GM12891 (cell line): ENCODE results near the gene SPCS3.
"Not testable (repeated sequence)": the region's sequence is repeated elsewhere in the genome, so short reads cannot be mapped to it uniquely, and the experiment has no call there.

Experiments
- DNase-seq: peaks from one replicate; pipeline ENCODE4 v3.0.0; 2011; ENCODE audit warnings: low spot score; ENCODE audit not compliant: insufficient read length
- FAIRE-seq: peaks from 2 replicates; lab custom pipeline; 2011; peaks lifted over from hg19 to GRCh38; lab: Jason Lieb, UNC
- PAX5 ChIP-seq: IDR thresholded peaks from 2 replicates; pipeline ENCODE4 v1.6.1; 2011; ENCODE audit warnings: low read length, moderate library complexity, mild to moderate bottlenecking; ENCODE audit not compliant: insufficient read depth, severe bottlenecking
- POLR2A ChIP-seq: IDR thresholded peaks from 2 replicates; pipeline ENCODE4 v1.6.1; 2011; ENCODE audit warnings: low read depth, low read length, control low read depth
- POLR2AphosphoS5 ChIP-seq: IDR thresholded peaks from 2 replicates; pipeline ENCODE4 v1.6.1; 2011; ENCODE audit warnings: low read depth, low read length, control low read depth
- POU2F2 ChIP-seq: IDR thresholded peaks from 2 replicates; pipeline ENCODE4 v1.6.1; 2011; ENCODE audit warnings: low read depth, mild to moderate bottlenecking, control low read depth, low read length, moderate library complexity
- SPI1 ChIP-seq: IDR thresholded peaks from 2 replicates; pipeline ENCODE4 v1.6.1; 2011; ENCODE audit warnings: low read depth, low read length, control low read depth
- TAF1 ChIP-seq: IDR thresholded peaks from 2 replicates; pipeline ENCODE4 v1.6.1; 2011; ENCODE audit warnings: low read depth, low read length, control low read depth

Gene SPCS3

DNA sequence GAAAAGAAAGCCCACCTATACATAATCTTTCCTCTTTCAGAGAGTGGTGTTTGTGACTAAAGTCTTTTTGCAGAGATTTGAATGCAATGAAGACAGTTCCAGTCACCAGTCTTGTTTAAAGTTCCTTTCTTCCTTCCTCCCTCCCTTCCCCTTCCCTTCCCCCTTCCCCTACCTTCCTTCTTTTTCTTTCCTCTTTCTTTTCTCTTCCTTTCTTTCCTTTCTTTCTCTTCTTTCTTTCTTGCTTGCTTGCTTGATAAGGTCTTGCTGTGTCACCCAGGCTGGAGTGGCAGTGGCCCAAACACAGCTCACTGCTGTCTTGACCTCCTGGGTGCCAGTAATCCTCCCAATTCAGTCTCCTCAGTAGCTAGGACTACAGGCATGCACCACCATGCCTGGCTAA, 31.7 kb upstream of the SPCS3 start:
- FAIRE-seq (no peak), DNase-seq (no peak)
- TF ChIP-seq POLR2AphosphoS5 (no peak), SPI1 (no peak), POLR2A (no peak)

DNA sequence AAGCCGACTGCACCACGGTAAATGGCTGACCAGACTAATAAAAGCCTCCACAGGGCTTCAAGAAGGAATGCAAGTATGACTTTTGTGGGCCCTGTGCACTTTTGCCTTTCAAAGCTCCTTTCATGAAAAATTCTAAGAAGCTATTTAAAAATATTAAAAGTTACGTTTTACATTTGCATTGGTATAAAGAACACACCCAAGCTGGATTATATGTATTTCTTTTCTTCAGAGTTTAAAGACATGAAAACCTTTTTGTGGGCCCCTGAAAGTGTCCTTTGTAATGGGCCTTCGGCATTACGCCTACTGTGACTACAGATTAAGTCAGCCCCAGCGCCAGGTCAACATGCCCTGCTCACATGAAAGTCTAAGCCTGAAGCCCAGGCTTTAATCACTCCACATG, 30.2 kb upstream of the SPCS3 start:
- TF ChIP-seq TAF1 (no peak), POU2F2 (no peak), POLR2AphosphoS5 (no peak), SPI1 (no peak), POLR2A (no peak), PAX5 (no peak)
- no peak for DNase-seq
- no peak for FAIRE-seq

DNA sequence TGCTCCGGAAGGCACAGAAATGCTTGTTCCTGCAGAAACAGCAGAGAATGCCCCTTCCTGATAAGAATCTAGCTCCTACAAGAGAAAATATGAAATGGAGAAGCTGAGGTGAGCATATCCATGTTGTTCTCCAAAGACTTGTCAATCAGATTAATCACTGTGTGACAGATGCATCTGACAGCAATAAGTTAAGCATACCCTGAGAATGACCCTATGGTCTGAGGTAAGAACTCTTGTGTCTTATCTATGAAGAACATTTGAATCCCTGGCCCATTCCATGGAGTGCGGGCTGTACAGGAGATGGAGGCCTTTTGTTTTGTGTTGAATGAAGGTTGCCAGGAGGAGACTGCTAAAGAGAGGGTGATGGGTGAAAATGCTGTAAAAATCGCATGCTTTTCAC, 29.2 kb upstream of the SPCS3 start:
- FAIRE-seq (no peak), DNase-seq (no peak)
- TF ChIP-seq POU2F2 (no peak), POLR2A (no peak), POLR2AphosphoS5 (no peak), SPI1 (no peak), PAX5 (no peak), TAF1 (no peak)

DNA sequence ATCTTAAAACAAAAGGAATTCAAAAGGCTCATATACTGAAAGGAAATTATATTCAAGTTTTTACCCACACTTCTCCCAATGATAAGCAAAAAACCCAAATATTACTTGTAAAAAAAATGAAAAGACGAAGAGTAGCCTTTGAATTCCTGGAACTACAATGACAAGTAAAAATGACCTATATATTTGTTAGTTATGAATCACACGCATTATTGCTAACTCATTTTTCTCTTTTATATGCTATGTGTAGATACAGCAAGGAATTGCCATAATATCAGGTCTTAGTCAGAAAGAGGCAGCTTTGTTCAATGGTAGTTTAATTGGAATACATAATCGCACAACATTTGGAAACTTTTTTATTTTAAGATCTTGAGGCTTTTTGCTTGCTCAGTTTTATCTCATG, 28.0 kb upstream of the SPCS3 start:
- FAIRE-seq (no peak), DNase-seq (no peak)
- no peak for TF ChIP-seq TAF1
- no peak for TF ChIP-seq POU2F2
- TF ChIP-seq POLR2AphosphoS5, result no peak

DNA sequence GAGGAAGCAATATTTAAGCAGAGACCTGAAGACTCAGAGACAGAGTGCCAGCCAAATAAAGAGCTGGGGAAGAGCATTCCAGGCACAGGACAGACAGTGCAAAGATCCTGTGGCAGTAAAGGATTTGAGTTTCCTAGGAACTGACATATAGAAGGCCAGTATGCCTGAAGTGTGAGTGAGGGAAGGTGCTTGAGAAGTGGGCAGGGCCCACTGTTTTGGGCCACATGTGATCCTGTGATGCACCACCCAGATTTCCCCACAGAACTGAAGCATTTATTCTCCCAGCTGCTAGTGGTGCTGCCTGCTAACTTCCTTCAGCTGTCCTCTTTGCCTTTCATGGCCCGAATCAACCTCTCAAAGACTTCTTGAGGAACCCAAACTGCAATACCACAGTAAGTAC, 26.8 kb upstream of the SPCS3 start:
- DNase-seq (no peak), FAIRE-seq (no peak)
- TF ChIP-seq TAF1 (no peak), PAX5 (no peak)

DNA sequence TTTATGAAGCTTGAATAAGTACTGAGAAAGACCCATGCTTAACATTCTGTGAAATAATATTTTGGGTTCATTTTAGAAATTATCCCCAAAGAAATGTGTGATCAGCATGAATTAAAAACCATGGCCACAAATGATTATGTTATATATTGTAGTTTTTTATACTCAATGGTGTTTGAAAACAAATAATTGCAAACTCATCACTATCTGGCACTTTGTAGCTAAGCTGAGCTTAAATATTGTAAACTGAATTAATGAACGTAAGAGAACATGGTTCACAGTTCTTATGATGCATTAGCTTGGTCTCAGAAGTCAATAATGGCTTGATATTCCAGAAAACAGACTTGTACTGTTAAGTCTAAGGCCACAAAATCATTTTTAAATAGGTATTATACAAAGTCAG, 26.1 kb upstream of the SPCS3 start:
- FAIRE-seq (no peak), DNase-seq (no peak)

DNA sequence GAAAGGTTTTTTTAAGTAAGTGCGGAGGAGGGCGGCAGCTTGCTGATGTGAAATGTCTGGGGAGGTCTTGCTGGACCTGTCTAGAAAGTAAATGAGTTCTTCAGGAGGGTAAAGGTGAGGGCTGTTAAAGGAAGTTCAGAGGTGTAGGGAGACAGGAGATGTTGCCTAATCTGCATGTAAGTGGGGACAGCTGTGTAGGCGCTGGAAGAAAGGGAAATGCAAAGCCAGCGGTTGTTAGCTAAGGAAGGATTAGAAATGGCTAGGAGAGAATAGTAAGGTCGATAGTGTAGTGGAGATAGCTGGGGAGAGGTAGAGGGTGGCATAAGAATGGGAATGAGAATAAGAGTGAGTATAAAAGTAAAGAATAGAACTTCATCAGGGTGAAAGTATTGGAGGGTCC, 23.9 kb upstream of the SPCS3 start:
- FAIRE-seq, DNase-seq: not testable (repeated sequence)

More for the DNA sequence above, 26.1 kb upstream of the SPCS3 start:
- no peak for TF ChIP-seq SPI1
- TF ChIP-seq TAF1, result no peak
- TF ChIP-seq PAX5, result no peak
- no peak for TF ChIP-seq POLR2A
- TF ChIP-seq POLR2AphosphoS5, result no peak
- no peak for TF ChIP-seq POU2F2

DNA sequence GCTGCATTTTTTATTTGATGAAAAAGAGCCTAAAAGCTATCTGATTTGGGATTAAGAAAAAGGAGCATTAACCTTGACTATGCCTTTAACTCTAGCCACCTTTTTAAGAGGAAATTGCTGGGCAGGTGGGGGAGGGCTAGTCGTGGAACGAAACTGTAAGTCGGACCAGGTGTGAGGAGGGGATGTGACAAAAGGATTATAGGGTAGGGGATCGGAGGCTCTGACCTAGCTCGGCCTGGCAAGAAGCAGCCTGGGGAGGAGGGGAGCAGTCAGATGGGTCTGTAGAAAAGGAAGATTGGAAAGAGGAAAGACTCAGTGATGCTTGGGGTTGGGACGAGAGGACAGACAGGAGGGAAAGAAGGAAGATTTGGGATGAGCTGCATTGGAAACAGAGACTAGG, 21.1 kb upstream of the SPCS3 start:
- TF ChIP-seq POU2F2, result no peak
- TF ChIP-seq TAF1, result no peak
- DNase-seq (no peak), FAIRE-seq (no peak)

DNA sequence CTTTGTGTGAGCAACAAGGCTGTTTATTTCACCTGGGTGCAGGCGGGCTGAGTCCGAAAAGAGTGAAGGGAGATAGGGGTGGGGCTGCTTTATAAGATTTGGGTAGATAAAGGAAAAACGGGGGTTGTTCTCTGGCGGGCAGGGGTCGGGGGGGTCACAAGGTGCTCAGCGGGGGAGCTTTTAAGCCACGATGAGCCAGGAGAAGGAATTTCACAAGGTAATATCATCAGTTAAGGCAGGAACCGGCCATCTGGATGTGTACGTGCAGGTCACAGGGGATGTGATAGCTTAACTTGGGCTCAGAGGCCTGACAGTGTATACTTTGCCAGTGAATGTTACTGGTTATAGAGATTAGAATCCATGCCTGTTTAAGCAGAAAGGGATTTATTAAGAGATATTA, 19.7 kb upstream of the SPCS3 start:
- TF ChIP-seq POLR2A (no peak), TAF1 (no peak), POU2F2 (no peak), PAX5 (no peak), SPI1 (no peak)
- DNase-seq (no peak), FAIRE-seq (no peak)

DNA sequence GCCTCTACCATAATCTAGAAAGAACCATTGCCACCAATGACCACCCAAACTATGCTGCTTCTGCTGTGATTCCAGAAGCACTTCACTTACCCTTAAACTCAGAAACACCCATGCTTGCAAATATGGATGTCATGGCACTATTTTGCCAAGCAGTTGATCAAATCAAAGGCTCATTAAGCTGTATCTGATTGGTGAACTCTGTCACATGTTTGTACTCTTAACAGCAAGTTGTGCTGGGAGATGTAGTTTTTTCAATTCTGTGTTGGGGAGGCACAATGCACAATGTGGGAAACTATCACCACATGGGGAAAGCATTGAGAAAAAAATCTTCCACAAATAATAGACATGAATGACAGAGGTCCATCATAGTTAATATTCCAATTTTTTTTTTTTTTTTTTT, 19.2 kb upstream of the SPCS3 start:
- TF ChIP-seq POU2F2 (no peak), POLR2A (no peak), PAX5 (no peak), POLR2AphosphoS5 (no peak), SPI1 (no peak), TAF1 (no peak)
- no peak for FAIRE-seq
- DNase-seq, result no peak

DNA sequence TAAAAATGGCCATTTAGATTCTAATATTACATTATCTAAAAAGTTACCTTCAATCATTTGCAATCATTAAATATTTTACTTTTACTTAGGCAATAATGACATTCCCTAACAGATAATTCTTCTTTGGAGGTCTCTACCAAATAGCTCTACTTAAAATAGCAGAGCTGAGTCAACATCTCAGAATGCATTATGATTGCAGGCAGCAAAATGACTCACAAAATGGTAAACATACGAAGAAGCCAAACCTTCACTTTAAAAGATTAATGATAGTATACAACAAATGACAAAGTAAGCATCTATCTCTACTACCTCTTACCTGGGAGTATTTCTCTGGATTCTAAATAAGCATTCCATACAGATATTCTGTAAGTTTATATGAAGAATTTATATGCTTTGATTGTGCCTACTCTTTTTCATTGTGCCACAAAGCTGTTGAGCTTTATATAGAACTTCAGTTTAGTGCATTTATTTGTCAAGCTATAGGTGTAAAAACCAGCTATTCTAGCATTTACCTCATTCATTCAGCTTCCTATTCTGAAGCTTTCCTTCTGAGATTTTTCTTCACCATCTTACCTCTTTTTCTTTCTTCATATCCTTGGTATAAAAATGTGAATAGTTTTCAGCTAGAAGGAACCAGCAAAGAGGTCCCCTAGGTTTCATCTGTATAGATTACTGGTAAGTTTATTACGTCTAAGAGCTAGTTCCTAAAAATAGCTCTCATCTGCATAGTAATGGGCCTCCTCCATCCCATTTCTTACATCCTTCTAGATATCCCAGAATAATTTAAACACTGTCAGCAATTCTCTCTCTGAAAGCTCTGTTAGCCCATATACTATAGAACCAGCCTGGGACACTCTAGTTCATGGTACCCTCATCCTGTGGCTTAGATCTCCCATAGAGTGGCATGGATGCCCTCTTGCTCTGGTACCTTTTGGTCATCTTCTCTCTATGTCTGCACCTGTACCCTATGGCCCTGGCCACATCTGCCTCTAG, 17.2 kb upstream of the SPCS3 start:
- TF ChIP-seq PAX5, result no peak
- TF ChIP-seq POU2F2, result no peak
- no peak for TF ChIP-seq TAF1
- TF ChIP-seq SPI1, result no peak
- TF ChIP-seq POLR2AphosphoS5, result no peak
- FAIRE-seq (no peak), DNase-seq (no peak)
